Measurements from ENCODE around the gene TMEM132E.

TMEM132E gene

DNA sequence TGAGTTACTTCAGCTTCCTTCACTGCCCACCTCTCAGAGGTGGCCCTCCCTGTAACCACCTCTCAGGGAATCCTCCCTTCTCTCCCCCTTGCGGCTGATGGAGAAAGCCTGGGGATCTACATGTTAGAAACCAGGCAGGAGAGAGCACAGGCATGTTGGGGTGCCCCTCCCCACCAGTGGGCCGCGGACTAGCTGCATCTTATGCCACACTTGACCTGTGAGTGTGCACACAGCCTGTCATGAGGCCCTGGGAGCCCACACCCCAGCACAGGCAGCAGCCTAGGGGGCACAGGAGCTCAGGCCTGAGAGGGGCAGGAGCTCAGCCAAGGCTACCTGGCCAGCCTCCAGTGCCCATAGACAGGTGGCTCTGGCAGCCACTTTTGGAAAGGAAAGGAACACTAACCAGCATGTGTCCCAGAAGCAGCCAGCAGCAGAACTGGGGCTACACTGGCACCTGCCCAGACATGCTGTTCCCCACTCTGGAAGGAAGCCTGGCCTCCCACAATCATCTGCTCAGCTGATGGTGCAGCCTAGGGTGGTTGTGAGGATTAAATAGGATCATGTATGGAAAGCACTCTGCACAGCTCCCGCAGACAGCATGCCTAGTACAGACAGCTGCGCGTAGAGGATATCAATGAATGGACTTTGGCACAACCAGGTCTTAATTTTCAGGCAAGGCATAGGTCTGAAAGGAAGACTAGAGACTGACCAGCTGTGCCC, 60.5 kb downstream of the TMEM132E start:
- Histone ChIP-seq H3K9me3 (ENCODE audit: insufficient read depth, low read length) (no peaks in the 10 kb centered on the region), H3K36me3 (replicated peaks; ENCODE audit: low read depth, low read length) (no peaks in the 10 kb centered on the region), H2AFZ (ENCODE audit: low read depth, low read length) (no peak overlapping the region), H3K79me2 (ENCODE audit: low read length) (no peaks in the 10 kb centered on the region), H3K4me1 (ENCODE audit: low read length) (peaks cover 5% of the 10 kb centered on the region; the same call in 1 of the 2 replicates), H3K4me2 (ENCODE audit: low read length) (no peak overlapping the region), H4K20me1 (ENCODE audit: insufficient read depth, low read length) (no peaks in the 10 kb centered on the region; the same call in 1 of the 2 replicates), H3K4me3 (ENCODE audit: low read length) (no peak overlapping the region), H3K9ac (ENCODE audit: low read length) (no peak overlapping the region), H3K27ac (ENCODE audit: low read length) (no peak overlapping the region), H3K27me3 (ENCODE audit: low read depth, low read length) (peaks cover 63% of the 10 kb centered on the region)
- TF ChIP-seq, protein P1, sequence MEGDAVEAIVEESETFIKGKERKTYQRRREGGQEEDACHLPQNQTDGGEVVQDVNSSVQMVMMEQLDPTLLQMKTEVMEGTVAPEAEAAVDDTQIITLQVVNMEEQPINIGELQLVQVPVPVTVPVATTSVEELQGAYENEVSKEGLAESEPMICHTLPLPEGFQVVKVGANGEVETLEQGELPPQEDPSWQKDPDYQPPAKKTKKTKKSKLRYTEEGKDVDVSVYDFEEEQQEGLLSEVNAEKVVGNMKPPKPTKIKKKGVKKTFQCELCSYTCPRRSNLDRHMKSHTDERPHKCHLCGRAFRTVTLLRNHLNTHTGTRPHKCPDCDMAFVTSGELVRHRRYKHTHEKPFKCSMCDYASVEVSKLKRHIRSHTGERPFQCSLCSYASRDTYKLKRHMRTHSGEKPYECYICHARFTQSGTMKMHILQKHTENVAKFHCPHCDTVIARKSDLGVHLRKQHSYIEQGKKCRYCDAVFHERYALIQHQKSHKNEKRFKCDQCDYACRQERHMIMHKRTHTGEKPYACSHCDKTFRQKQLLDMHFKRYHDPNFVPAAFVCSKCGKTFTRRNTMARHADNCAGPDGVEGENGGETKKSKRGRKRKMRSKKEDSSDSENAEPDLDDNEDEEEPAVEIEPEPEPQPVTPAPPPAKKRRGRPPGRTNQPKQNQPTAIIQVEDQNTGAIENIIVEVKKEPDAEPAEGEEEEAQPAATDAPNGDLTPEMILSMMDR (IDR thresholded peaks at IDR 0.05; ENCODE audit: low read depth, low read length), result no peak
- TF ChIP-seq EZH2phosphoT487 (IDR thresholded peaks at IDR 0.05; ENCODE audit: low read depth), result no peak

DNA sequence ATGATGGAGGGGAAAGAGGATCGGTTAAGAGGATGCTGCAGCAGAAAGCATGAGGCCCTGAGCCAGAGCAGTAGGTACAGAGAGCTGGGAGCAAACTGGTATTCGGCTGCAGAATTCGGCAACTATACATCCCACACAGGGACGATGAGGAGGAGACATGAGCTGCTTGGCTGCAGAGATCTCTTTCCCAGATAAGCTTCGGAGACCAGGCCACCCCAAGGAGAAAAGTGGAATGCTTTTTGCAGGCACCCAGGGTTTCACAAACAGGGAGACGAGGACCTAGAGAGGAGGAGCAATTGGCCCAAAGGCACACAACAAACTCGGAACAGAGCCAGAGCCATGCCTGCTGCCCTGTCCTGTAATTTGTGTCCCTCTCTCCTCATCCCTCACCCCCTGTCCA, 62.0 kb downstream of the TMEM132E start:
- TF ChIP-seq, protein P1 (IDR thresholded peaks at IDR 0.05; ENCODE audit: low read depth, low read length), result no peak
- TF ChIP-seq EZH2phosphoT487 (IDR thresholded peaks at IDR 0.05; ENCODE audit: low read depth), result no peak
- H3K36me3 ChIP-seq (replicated peaks; ENCODE audit: low read depth, low read length), result no peaks in the 10 kb centered on the region
- no peaks in the 10 kb centered on the region for H3K9me3 ChIP-seq (ENCODE audit: insufficient read depth, low read length)
- H3K27ac ChIP-seq (ENCODE audit: low read length), result no peak overlapping the region
- no peak overlapping the region for H3K9ac ChIP-seq (ENCODE audit: low read length)
- no peak overlapping the region for H3K4me2 ChIP-seq (ENCODE audit: low read length)
- peaks cover 5% of the 10 kb centered on the region; the same call in 1 of the 2 replicates for H3K4me1 ChIP-seq (ENCODE audit: low read length)
- no peaks in the 10 kb centered on the region for H3K79me2 ChIP-seq (ENCODE audit: low read length)
- H3K4me3 ChIP-seq (ENCODE audit: low read length), result no peak overlapping the region
- peaks cover 65% of the 10 kb centered on the region for H3K27me3 ChIP-seq (ENCODE audit: low read depth, low read length)
- H4K20me1 ChIP-seq (ENCODE audit: insufficient read depth, low read length), result no peaks in the 10 kb centered on the region; the same call in 1 of the 2 replicates
- no peak overlapping the region for H2AFZ ChIP-seq (ENCODE audit: low read depth, low read length)

DNA sequence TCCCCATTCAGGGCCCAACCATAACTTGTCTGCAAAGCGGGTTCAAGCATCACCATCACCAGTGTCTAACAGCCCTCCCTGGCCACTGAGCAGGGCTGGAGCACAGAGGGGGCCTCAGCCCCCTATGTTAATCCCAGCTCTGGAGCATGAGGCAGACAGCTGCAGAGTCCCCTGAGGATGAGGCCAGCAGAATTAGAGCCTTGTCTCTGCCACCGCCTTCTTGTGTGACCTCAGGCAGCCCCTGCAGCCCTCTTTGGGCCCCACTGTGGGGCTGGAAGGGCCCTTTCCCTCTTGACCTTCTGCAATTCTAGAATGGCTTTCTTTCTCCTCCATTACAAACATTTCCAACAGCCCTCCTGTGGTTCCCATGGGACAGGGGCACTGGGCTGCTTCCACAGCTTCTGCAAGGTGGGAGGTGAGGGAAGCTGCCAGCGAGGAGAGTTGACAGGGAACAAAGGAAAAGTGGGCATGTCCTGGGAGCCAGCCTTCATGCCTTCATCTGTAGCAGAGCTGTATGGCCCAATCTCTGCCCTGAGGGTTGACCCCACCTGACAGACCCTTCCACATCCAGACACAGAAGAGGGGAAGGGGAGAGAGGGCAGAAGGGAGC, 65.7 kb downstream of the TMEM132E start:
- Histone ChIP-seq H3K79me2 (ENCODE audit: low read length) (no peaks in the 10 kb centered on the region), H3K27me3 (ENCODE audit: low read depth, low read length) (peaks cover 54% of the 10 kb centered on the region), H3K9ac (ENCODE audit: low read length) (no peak overlapping the region), H3K4me2 (ENCODE audit: low read length) (no peak overlapping the region), H2AFZ (ENCODE audit: low read depth, low read length) (no peak overlapping the region), H3K36me3 (replicated peaks; ENCODE audit: low read depth, low read length) (no peaks in the 10 kb centered on the region), H3K4me1 (ENCODE audit: low read length) (peaks cover 5% of the 10 kb centered on the region; the same call in 1 of the 2 replicates), H3K27ac (ENCODE audit: low read length) (no peak overlapping the region), H3K9me3 (ENCODE audit: insufficient read depth, low read length) (no peaks in the 10 kb centered on the region), H3K4me3 (ENCODE audit: low read length) (no peak overlapping the region), H4K20me1 (ENCODE audit: insufficient read depth, low read length) (no peaks in the 10 kb centered on the region; the same call in 1 of the 2 replicates)
- TF ChIP-seq, protein P1 (IDR thresholded peaks at IDR 0.05; ENCODE audit: low read depth, low read length), result no peak

DNA sequence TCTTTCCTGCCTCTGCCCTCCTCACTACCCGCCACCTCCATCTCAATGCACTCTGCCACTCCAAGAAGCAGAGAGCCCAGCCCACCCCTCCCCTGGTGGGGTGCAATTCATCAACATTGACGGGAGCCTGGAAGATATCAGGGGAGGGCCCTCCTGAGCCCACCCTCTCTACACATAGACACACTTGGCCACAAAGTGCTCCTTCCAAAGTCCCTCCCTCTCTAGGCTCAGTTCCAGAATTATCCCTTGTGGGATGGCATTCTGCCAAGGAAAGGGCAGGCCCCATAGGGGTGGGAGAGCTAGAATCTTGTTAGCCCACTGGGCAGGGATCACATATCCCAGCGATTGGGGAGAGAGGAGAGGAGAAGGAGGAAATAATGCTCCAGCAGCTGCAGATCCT, 66.2 kb downstream of the TMEM132E start:
- no peak overlapping the region for H3K4me2 ChIP-seq (ENCODE audit: low read length)
- TF ChIP-seq, protein P1 (IDR thresholded peaks at IDR 0.05; ENCODE audit: low read depth, low read length), result no peak
- TF ChIP-seq EZH2phosphoT487 (IDR thresholded peaks at IDR 0.05; ENCODE audit: low read depth), result no peak
- peaks cover 52% of the 10 kb centered on the region for H3K27me3 ChIP-seq (ENCODE audit: low read depth, low read length)
- H3K79me2 ChIP-seq (ENCODE audit: low read length), result no peaks in the 10 kb centered on the region
- no peak overlapping the region for H3K4me3 ChIP-seq (ENCODE audit: low read length)
- H3K36me3 ChIP-seq (replicated peaks; ENCODE audit: low read depth, low read length), result no peaks in the 10 kb centered on the region
- H3K4me1 ChIP-seq (ENCODE audit: low read length), result peaks cover 5% of the 10 kb centered on the region; the same call in 1 of the 2 replicates
- H4K20me1 ChIP-seq (ENCODE audit: insufficient read depth, low read length), result no peaks in the 10 kb centered on the region; the same call in 1 of the 2 replicates
- H3K9me3 ChIP-seq (ENCODE audit: insufficient read depth, low read length), result no peaks in the 10 kb centered on the region
- H3K9ac ChIP-seq (ENCODE audit: low read length), result no peak overlapping the region
- no peak overlapping the region for H2AFZ ChIP-seq (ENCODE audit: low read depth, low read length)
- no peak overlapping the region for H3K27ac ChIP-seq (ENCODE audit: low read length)

Data from OCI-LY3 (cell line).